Neural cell (in vitro differentiated cells): ENCODE results near the gene MEX3D. TPM values are rescaled to one million over a fixed set of nuclear protein-coding genes. Genes with fewer than 3 reads are reported as not detected.

Experiments used
- H2AFZ ChIP-seq: fragments of 200-600, 300-800 bp; sonication (generic), shearing (Covaris generic); 2 replicates; pipeline ENCODE4 v1.6.0; 2014; ENCODE audit warnings: low read depth, mild to moderate bottlenecking, antibody characterized with exemption, low read length, moderate library complexity
- H3F3A ChIP-seq: fragments of 200-600 bp; shearing (Covaris generic); 2 replicates; pipeline ENCODE4 v1.6.1; 2016; ENCODE audit warnings: mild to moderate bottlenecking, moderate library complexity, mixed read lengths, antibody characterized with exemption, low read length; ENCODE audit not compliant: insufficient read depth, poor library complexity, severe bottlenecking
- H3K27ac ChIP-seq: fragments of 200-600, 300-800 bp; sonication (generic), shearing (Covaris generic); 2 replicates; pipeline ENCODE4 v1.5.1; 2014; ENCODE audit warnings: mild to moderate bottlenecking, low read length, moderate library complexity
- H3K27me3 ChIP-seq: fragments of 300-800, 200-600 bp; sonication (generic), shearing (Covaris generic); 2 replicates; pipeline ENCODE4 v1.6.0; 2014; ENCODE audit warnings: mild to moderate bottlenecking, low read depth, low read length, moderate library complexity; ENCODE audit not compliant: insufficient read depth
- H3K36me3 ChIP-seq: fragments of 300-800, 200-600 bp; sonication (generic), shearing (Covaris generic); 2 replicates; pipeline ENCODE4 v1.5.1; 2014; ENCODE audit warnings: mild to moderate bottlenecking, antibody characterized with exemption, low read length, moderate library complexity; ENCODE audit not compliant: insufficient read depth
- H3K4me2 ChIP-seq: fragments of 300-800, 200-600 bp; sonication (generic), shearing (Covaris generic); 2 replicates; pipeline ENCODE4 v1.6.0; 2014; ENCODE audit warnings: mild to moderate bottlenecking, low read length
- H3K4me3 ChIP-seq: fragments of 300-800, 200-600 bp; sonication (generic), shearing (Covaris generic); 2 replicates; pipeline ENCODE4 v1.5.1; 2014; ENCODE audit warnings: mild to moderate bottlenecking, low read length, moderate library complexity
- H3K79me2 ChIP-seq: fragments of 200-600 bp; shearing (Covaris generic); replicated peaks from 2 replicates; pipeline ENCODE4 v1.6.0; 2014; ENCODE audit warnings: mild to moderate bottlenecking, low read length, moderate library complexity; ENCODE audit not compliant: insufficient read depth
- H3K9ac ChIP-seq: fragments of 300-800, 200-600 bp; sonication (generic), shearing (Covaris generic); 2 replicates; pipeline ENCODE4 v1.6.1; 2016; ENCODE audit warnings: mild to moderate bottlenecking, low read length, mixed read lengths
- H3K9me2 ChIP-seq: fragments of 200-600 bp; shearing (Covaris generic); 2 replicates; pipeline ENCODE4 v1.6.1; 2016; ENCODE audit warnings: mild to moderate bottlenecking, low read length, mixed read lengths; ENCODE audit not compliant: insufficient read depth
- H3K9me3 ChIP-seq: fragments of 200-600, 300-800 bp; sonication (generic), shearing (Covaris generic); 2 replicates; pipeline ENCODE4 v1.6.1; 2016; ENCODE audit warnings: mild to moderate bottlenecking, mixed run types, low read length, moderate library complexity, mixed read lengths
- H4K20me1 ChIP-seq: fragments of 200-600 bp; shearing (Covaris generic); 2 replicates; pipeline ENCODE4 v1.6.1; 2016; ENCODE audit warnings: mild to moderate bottlenecking, mixed run types; ENCODE audit not compliant: insufficient read depth
- EP300 ChIP-seq: fragments of 450-650 bp; conservative IDR thresholded peaks from 2 replicates; pipeline ENCODE4 v1.6.1; 2014; ENCODE audit warnings: antibody characterized with exemption, mild to moderate bottlenecking, moderate library complexity; ENCODE audit not compliant: poor library complexity, severe bottlenecking
- EZH2 ChIP-seq: fragments of 200-600, 300-800 bp; shearing (Covaris generic), sonication (generic); IDR thresholded peaks from 2 replicates; pipeline ENCODE4 v1.6.1; 2014; ENCODE audit warnings: antibody characterized with exemption, low read length, borderline replicate concordance, mild to moderate bottlenecking; ENCODE audit not compliant: insufficient read depth, poor library complexity, severe bottlenecking
- MXI1 ChIP-seq: fragments of 450-650 bp; conservative IDR thresholded peaks from 2 replicates; pipeline ENCODE4 v1.6.1; 2014; ENCODE audit warnings: antibody characterized with exemption, mild to moderate bottlenecking; ENCODE audit not compliant: poor library complexity, severe bottlenecking
- POLR2AphosphoS5 ChIP-seq: IDR thresholded peaks from 2 replicates; pipeline ENCODE4 v1.6.1; 2012
- RAD21 ChIP-seq: fragments of 450-650 bp; conservative IDR thresholded peaks from 2 replicates; pipeline ENCODE4 v1.6.1; 2014; ENCODE audit warnings: antibody characterized with exemption, mild to moderate bottlenecking, moderate library complexity
- SMC3 ChIP-seq: fragments of 450-650 bp; conservative IDR thresholded peaks from 2 replicates; pipeline ENCODE4 v1.6.1; 2014; ENCODE audit warnings: antibody characterized with exemption, mild to moderate bottlenecking, moderate library complexity; ENCODE audit not compliant: poor library complexity
- TAF1 ChIP-seq: IDR thresholded peaks from 2 replicates; pipeline ENCODE4 v1.6.1; 2012; ENCODE audit warnings: low read depth
- polyA plus RNA-seq: library from polyadenylated mRNA; depleted of rRNA; stranded (reverse); fragments of >200 nt; gene quantifications from 2 replicates; pipeline ENCODE4 v1.2.3, GENCODE V29; 2014
- TF ChIP-seq, protein P1 (sequence below): IDR thresholded peaks from 2 replicates; pipeline ENCODE4 v1.6.1; 2012; ENCODE audit warnings: borderline replicate concordance
- TF ChIP-seq, protein P2 (sequence below): fragments of 450-650 bp; IDR thresholded peaks from 2 replicates; pipeline ENCODE4 v1.5.1; 2014; ENCODE audit warnings: antibody characterized with exemption, mild to moderate bottlenecking, moderate library complexity; ENCODE audit not compliant: poor library complexity, severe bottlenecking

Gene MEX3D
- polyA plus RNA-seq, 1 donor from 2014 or later = 20.8 TPM

DNA sequence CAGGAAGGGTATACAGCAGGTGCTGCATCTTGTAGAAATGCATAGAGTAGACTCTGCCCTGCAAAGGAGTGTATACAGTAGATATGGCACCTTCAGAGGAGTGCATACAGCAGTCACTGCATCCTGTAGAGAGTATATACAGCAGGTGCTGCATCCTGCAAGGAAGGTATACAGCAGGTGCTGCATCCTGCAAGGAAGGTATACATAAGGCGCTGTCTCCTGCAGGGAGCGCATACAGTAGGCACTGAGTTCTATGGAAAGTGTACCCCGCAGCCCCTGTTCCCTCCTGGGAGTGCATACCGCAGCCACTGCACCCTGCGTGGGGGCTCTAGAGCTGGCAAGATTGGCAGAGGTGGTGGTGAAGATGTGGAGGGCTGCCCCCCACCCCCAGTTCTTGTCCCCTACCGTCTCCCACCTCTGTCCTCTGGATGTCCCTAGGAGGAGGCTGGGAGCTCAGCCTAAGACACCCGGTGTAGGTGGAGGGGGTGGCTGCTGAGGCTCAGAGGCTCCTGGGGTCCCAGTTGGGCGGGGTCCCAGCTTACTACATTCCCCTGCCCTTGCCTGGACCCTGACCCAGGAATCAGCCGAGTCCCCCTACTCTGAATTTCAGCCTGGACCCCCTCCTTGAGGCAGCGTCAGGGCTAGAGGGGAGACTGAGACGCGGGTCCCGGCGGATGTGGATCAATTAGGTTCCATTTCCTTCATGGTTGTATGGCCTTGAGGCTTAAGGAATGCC is 53.0 kb downstream of the MEX3D start:
- Histone ChIP-seq H3K4me2 (no peak overlapping the region), H3F3A (no peaks in the 10 kb centered on the region), H3K9ac (no peak overlapping the region), H3K27ac (no peak overlapping the region), H3K36me3 (no peaks in the 10 kb centered on the region), H3K9me3 (no peaks in the 10 kb centered on the region), H3K79me2 (no peaks in the 10 kb centered on the region), H3K4me3 (no peak overlapping the region), H3K27me3 (peaks cover 22% of the 10 kb centered on the region), H4K20me1 (no peaks in the 10 kb centered on the region), H2AFZ (no peak overlapping the region), H3K9me2 (no peaks in the 10 kb centered on the region)
- TF ChIP-seq EP300 (no peak), SMC3 (no peak), MXI1 (no peak), EZH2 (no peak), TAF1 (no peak)
- TF ChIP-seq, protein P1, sequence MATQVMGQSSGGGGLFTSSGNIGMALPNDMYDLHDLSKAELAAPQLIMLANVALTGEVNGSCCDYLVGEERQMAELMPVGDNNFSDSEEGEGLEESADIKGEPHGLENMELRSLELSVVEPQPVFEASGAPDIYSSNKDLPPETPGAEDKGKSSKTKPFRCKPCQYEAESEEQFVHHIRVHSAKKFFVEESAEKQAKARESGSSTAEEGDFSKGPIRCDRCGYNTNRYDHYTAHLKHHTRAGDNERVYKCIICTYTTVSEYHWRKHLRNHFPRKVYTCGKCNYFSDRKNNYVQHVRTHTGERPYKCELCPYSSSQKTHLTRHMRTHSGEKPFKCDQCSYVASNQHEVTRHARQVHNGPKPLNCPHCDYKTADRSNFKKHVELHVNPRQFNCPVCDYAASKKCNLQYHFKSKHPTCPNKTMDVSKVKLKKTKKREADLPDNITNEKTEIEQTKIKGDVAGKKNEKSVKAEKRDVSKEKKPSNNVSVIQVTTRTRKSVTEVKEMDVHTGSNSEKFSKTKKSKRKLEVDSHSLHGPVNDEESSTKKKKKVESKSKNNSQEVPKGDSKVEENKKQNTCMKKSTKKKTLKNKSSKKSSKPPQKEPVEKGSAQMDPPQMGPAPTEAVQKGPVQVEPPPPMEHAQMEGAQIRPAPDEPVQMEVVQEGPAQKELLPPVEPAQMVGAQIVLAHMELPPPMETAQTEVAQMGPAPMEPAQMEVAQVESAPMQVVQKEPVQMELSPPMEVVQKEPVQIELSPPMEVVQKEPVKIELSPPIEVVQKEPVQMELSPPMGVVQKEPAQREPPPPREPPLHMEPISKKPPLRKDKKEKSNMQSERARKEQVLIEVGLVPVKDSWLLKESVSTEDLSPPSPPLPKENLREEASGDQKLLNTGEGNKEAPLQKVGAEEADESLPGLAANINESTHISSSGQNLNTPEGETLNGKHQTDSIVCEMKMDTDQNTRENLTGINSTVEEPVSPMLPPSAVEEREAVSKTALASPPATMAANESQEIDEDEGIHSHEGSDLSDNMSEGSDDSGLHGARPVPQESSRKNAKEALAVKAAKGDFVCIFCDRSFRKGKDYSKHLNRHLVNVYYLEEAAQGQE = no peak
- TF ChIP-seq, protein P2, sequence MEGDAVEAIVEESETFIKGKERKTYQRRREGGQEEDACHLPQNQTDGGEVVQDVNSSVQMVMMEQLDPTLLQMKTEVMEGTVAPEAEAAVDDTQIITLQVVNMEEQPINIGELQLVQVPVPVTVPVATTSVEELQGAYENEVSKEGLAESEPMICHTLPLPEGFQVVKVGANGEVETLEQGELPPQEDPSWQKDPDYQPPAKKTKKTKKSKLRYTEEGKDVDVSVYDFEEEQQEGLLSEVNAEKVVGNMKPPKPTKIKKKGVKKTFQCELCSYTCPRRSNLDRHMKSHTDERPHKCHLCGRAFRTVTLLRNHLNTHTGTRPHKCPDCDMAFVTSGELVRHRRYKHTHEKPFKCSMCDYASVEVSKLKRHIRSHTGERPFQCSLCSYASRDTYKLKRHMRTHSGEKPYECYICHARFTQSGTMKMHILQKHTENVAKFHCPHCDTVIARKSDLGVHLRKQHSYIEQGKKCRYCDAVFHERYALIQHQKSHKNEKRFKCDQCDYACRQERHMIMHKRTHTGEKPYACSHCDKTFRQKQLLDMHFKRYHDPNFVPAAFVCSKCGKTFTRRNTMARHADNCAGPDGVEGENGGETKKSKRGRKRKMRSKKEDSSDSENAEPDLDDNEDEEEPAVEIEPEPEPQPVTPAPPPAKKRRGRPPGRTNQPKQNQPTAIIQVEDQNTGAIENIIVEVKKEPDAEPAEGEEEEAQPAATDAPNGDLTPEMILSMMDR = no peak

DNA sequence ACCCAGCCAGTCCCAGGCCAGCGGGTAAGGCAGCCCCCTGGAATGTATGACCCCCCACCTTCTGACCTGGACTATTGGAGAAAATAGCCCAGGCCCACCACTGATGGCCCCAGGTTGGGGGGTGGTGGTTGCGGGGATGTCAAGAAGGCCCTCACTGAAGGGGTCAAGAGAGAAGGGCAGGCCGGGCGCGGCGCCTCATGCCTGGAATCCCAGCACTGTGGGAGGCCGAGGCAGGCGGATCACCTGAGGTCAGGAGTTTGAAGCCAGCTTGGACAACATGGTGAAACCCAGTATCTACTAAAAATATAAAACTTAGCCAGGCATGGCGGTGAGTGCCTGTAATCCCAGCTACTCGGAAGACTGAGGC is 53.8 kb downstream of the MEX3D start:
- Histone ChIP-seq H3K27me3 (peaks cover 22% of the 10 kb centered on the region), H3K36me3 (no peaks in the 10 kb centered on the region)

More for the DNA sequence above, 53.8 kb downstream of the MEX3D start:
- TF ChIP-seq POLR2AphosphoS5 (no peak), MXI1 (no peak), EZH2 (no peak), TAF1 (no peak), EP300 (no peak), RAD21 (no peak), SMC3 (no peak)
- TF ChIP-seq, protein P2 = no peak
- TF ChIP-seq, protein P1 = no peak
- Histone ChIP-seq H3K4me2 (no peak overlapping the region), H3K9ac (no peak overlapping the region), H3K79me2 (no peaks in the 10 kb centered on the region), H2AFZ (no peak overlapping the region), H3K27ac (no peak overlapping the region), H3K4me3 (no peak overlapping the region), H3K9me3 (no peaks in the 10 kb centered on the region), H3K9me2 (no peaks in the 10 kb centered on the region), H4K20me1 (no peaks in the 10 kb centered on the region), H3F3A (no peaks in the 10 kb centered on the region)
